Peyer's patch (tissue), 4 donors: Measurements from ENCODE around the gene SLC6A8. TPM values are rescaled to one million over a fixed set of nuclear protein-coding genes. Genes with fewer than 3 reads are reported as not detected.
"Not testable (repeated sequence)": the region's sequence is repeated elsewhere in the genome, so short reads cannot be mapped to it uniquely, and the experiment has no call there.

Experiments
- DNase-seq, 3 donors: peaks; one replicate each; pipeline ENCODE4 v3.0.0-alpha.2; 2017 to 2019
- H3K27ac ChIP-seq, 4 donors: fragments of 200-600 bp; sonication (generic); one replicate each; pipeline ENCODE4 v1.5.1; 2016 to 2019
- H3K27me3 ChIP-seq, 2 donors: fragments of 200-600 bp; sonication (generic); one replicate each; pipeline ENCODE4 v1.5.1; 2019
- H3K36me3 ChIP-seq, 3 donors: fragments of 200-600 bp; sonication (generic); one replicate each; pipeline ENCODE4 v1.5.1; 2016 to 2019
- H3K4me1 ChIP-seq, 4 donors: fragments of 200-600 bp; sonication (generic); one replicate each; pipeline ENCODE4 v1.5.1; 2016 to 2019
- H3K4me3 ChIP-seq, 4 donors: fragments of 200-600 bp; sonication (generic); 1 replicate in 3 of 4; 2 replicates in 1 of 4; pipeline ENCODE4 v1.5.1; 2016 to 2019; ENCODE audit warnings: mild to moderate bottlenecking in 1 of 4
- H3K9me3 ChIP-seq, 4 donors: fragments of 200-600 bp; sonication (generic); one replicate each; pipeline ENCODE4 v1.5.1; 2016 to 2019; ENCODE audit warnings: mild to moderate bottlenecking in 1 of 4
- POLR2A ChIP-seq, 2 donors: fragments of 450-650 bp; IDR thresholded peaks; one replicate each; pipeline ENCODE4 v1.5.1; 2017; ENCODE audit warnings: antibody characterized with exemption in 2 of 2, mild to moderate bottlenecking in 2 of 2, moderate library complexity in 2 of 2
- small RNA-seq, 2 donors: library from RNA; depleted of rRNA; stranded (forward); fragments of <200 nt; gene quantifications; one replicate each; pipeline ENCODE3, GENCODE V24; 2016
- total RNA-seq, 4 donors: library from RNA; depleted of rRNA; stranded (reverse); fragments of >200 nt; gene quantifications; one replicate each; pipeline ENCODE4 v1.1.0, GENCODE V29; 2016
- TF ChIP-seq, protein P1 (sequence below), 6 experiments: fragments of 450-650 bp in 4 of 6; fragments of 200-600 bp in 2 of 6; sonication (generic) in 1 of 6; IDR thresholded peaks; one replicate each; pipeline ENCODE4 v1.5.1; 2017 to 2019; ENCODE audit warnings: antibody characterized with exemption in 6 of 6, mild to moderate bottlenecking in 3 of 6, moderate library complexity in 1 of 6

The SLC6A8 gene
- total RNA-seq, 4 donors from 2014 or later, result 36.3 to 562 (median 146) TPM

DNA sequence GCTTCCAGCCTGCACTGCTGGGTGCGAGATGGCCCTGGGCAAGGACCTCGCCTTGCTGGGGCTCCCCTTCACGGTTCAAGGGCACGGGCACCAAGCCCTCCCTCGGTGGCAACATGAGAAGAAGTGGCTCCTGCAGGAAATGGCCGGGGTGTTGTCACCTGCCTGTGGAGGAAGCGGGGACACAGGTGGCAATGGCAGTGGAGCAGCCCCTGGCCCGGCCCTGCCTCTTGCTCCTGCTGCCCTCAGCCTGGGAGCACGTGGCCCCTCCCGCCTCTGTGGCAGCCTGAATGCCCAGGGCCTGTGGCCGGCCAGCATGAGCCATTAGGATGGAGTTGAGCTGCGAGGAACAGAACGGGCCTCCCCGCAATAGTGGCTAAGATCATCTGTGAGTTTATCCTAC is 53.7 kb downstream of the SLC6A8 start:
- no peak overlapping the region for H3K4me3 ChIP-seq
- peaks cover 0 to 20% (median 0%) of the 10 kb centered on the region in 4 donors for H3K4me1 ChIP-seq
- peak overlapping the region in 1 of 4 donors; percentile 72 for H3K27ac ChIP-seq
- no peaks in the 10 kb centered on the region for H3K9me3 ChIP-seq
- H3K36me3 ChIP-seq, result peaks cover 0 to 5% (median 0%) of the 10 kb centered on the region in 3 donors
- no peak for TF ChIP-seq POLR2A (IDR thresholded peaks at IDR 0.05)
- TF ChIP-seq, protein P1, sequence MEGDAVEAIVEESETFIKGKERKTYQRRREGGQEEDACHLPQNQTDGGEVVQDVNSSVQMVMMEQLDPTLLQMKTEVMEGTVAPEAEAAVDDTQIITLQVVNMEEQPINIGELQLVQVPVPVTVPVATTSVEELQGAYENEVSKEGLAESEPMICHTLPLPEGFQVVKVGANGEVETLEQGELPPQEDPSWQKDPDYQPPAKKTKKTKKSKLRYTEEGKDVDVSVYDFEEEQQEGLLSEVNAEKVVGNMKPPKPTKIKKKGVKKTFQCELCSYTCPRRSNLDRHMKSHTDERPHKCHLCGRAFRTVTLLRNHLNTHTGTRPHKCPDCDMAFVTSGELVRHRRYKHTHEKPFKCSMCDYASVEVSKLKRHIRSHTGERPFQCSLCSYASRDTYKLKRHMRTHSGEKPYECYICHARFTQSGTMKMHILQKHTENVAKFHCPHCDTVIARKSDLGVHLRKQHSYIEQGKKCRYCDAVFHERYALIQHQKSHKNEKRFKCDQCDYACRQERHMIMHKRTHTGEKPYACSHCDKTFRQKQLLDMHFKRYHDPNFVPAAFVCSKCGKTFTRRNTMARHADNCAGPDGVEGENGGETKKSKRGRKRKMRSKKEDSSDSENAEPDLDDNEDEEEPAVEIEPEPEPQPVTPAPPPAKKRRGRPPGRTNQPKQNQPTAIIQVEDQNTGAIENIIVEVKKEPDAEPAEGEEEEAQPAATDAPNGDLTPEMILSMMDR (IDR thresholded peaks at IDR 0.05), result no peak
- no peaks in the 10 kb centered on the region for H3K27me3 ChIP-seq
- no peak for DNase-seq

DNA sequence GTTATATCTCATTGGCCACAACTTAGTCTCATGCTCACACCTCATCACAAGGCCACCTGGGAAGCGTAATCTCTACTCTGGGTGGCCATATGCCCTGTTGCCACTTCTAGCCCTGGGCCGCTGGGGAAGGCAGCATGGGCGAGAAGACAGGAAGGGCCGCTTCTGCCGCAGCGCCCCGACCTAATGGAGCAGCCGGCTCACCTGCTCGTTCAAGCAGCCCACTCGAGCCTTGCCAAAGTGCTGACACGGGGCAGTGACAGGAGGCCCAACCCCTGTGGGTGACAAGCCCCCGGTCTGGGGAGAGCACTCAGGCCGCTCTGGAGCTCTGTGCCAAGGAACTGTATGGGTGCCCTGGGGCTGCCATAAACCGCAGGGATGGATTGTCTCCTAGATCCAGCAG is 54.4 kb downstream of the SLC6A8 start:
- H3K36me3 ChIP-seq, H3K9me3 ChIP-seq, H3K4me3 ChIP-seq, H3K27ac ChIP-seq, H3K27me3 ChIP-seq, DNase-seq: not testable (repeated sequence)
- H3K4me1 ChIP-seq, result peaks cover 0 to 20% (median 0%) of the 10 kb centered on the region in 4 donors

DNA sequence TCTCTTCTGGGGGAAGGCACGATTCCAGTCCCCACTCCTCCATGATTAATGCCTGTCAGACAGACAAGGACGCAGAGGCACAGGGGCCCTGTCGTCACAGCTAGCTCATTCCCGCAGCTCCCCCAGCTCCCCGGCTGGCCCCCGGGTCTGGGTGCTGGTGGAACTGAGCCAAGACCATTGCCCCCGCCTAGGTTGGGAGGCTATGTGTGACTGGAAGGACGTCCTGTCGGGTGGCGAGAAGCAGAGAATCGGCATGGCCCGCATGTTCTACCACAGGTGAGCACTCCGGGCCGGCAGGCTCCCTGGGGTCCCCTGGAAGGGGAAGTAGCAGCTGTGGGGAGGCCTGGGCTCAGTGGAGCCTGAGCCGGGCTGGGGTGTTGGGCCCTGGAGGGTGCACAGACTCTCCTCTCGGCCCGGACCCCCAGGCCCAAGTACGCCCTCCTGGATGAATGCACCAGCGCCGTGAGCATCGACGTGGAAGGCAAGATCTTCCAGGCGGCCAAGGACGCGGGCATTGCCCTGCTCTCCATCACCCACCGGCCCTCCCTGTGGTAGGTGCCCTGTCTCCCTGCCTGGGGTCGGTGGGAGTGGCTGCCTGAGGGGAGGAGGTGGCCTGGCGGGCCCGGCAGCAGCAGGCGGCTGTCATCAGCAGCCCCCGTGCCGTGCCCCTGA is 55.2 kb downstream of the SLC6A8 start:
- not testable (repeated sequence) for H3K27me3 ChIP-seq, DNase-seq, H3K4me3 ChIP-seq, H3K36me3 ChIP-seq, H3K9me3 ChIP-seq
- Histone ChIP-seq H3K27ac (peak overlapping the region in 3 of 4 donors; percentile 17 to 82 (median 52)), H3K4me1 (peaks cover 0 to 20% (median 0%) of the 10 kb centered on the region in 4 donors)

DNA sequence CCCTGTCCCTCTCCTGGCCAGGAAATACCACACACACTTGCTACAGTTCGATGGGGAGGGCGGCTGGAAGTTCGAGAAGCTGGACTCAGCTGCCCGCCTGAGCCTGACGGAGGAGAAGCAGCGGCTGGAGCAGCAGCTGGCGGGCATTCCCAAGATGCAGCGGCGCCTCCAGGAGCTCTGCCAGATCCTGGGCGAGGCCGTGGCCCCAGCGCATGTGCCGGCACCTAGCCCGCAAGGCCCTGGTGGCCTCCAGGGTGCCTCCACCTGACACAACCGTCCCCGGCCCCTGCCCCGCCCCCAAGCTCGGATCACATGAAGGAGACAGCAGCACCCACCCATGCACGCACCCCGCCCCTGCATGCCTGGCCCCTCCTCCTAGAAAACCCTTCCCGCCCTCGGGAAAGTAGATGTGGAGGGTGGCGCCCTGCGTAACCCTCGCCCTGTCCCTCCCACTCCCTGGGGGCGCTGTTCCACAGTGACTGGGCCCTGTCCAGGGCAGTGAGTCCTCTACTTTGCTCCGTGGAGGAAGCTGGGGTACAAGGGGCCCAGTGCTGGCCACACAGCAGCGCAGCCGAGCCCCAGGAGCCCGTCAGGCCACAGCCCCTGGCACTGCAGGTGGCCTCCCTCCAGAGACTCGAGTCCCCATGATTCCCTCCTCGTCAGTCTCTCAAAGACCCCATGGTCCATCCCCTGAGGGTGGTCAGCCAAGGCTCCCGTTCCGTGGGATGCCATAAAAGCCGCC is 55.9 kb downstream of the SLC6A8 start:
- peak; percentile 22 to 72 for TF ChIP-seq POLR2A (IDR thresholded peaks at IDR 0.05)
- TF ChIP-seq, protein P1 (IDR thresholded peaks at IDR 0.05), result peak in 3 of 6 experiments; percentile 21 to 34 (median 29)
- H3K36me3 ChIP-seq, H3K9me3 ChIP-seq, H3K27me3 ChIP-seq: not testable (repeated sequence)
- H3K4me1 ChIP-seq, result peaks cover 0 to 20% (median 0%) of the 10 kb centered on the region in 4 donors
- peak; percentile 31 to 91 (median 90) for DNase-seq
- H3K27ac ChIP-seq, result peak overlapping the region in 3 of 4 donors; percentile 17 to 82 (median 67)
- peak overlapping the region in 2 of 4 donors; percentile 22 to 34 for H3K4me3 ChIP-seq

DNA sequence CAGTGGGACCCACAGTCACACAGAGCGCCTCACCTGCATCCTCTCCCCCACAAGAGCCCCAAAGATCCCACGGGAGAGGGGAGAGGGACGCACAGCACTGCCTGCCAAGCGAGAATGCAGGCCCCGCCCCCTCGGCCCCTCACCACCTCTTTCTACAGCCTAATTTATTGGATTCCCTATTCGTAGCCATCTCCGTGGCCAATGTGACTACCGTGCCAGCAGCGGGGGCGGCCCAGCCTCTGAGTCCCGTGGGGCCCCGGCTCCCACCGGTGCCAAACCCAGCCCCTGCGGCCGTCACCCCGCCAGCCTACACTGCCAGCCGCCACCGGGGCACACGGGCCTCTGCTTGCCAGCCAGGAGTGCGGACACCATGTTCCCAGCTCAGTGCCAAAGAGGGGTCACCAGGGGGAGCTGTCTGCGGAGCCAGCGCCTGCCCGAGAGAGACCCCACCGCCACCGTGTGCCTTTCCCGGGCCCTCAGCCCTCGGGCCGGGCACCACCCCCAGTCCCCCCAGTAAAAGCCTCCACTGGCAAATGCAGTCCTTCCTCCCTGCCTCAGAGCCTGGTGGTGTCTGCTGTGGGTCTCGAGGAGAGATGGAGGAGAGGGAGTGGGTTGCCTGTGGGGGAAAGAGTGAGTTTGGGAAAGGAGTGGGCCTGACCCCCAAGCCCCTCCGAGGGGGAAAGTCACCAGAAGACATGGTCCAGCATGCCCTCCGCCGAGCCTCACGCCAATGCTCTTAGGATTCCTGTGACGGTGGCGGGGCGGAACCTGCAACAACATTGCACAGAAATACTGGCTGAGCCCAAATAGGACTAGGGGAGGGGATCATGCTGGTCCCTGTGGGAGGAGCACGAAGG is 56.7 kb downstream of the SLC6A8 start:
- no peaks in the 10 kb centered on the region for H3K9me3 ChIP-seq
- DNase-seq, result peak in 1 of 3 donors; percentile 50
- peak overlapping the region in 2 of 4 donors; percentile 22 to 34 for H3K4me3 ChIP-seq
- TF ChIP-seq, protein P1 (IDR thresholded peaks at IDR 0.05), result peak in 2 of 6 experiments; percentile 5 to 11
- TF ChIP-seq POLR2A (IDR thresholded peaks at IDR 0.05), result no peak
- H3K27ac ChIP-seq, result peak overlapping the region in 2 of 4 donors; percentile 67 to 82
- peaks cover 0 to 20% (median 0%) of the 10 kb centered on the region in 4 donors for H3K4me1 ChIP-seq
- no peaks in the 10 kb centered on the region for H3K27me3 ChIP-seq
- H3K36me3 ChIP-seq, result no peaks in the 10 kb centered on the region

DNA sequence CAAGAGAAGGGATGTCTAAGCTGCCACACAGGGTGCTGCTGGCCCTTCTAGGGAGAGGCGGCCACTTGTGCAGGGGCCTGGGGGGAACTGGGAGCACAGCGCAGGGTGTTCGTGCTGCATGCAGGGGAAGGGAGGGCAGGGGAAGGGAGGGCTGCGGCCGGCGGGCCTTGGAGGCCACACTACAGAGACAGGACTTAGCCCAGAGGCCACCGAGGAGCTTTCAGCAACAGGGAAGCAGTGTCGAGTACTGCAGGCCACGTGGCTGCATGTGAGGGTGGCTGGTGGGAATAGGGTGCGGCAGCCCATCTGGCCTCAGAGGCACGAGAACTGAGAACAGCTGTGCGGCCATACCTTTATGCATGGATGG is 57.3 kb downstream of the SLC6A8 start:
- not testable (repeated sequence) for H3K27me3 ChIP-seq, H3K27ac ChIP-seq, H3K9me3 ChIP-seq, H3K36me3 ChIP-seq, H3K4me3 ChIP-seq
- peak; percentile 29 to 48 (median 35) for DNase-seq
- H3K4me1 ChIP-seq, result peaks cover 0 to 17% (median 0%) of the 10 kb centered on the region in 4 donors

Small RNA genes lying within 50 kb of the gene (small RNA-seq; reads per million reads assigned to genes)
- gene RN7SL687P, result 0 reads per million in 2 donors

Other genes starting within 250 kb of the SLC6A8 start
- 1 to 10 TPM in 3 of 4 donors, not detected in 1; 1.1 to 3.1 (median 3.0) TPM for gene TREX2, start 241.9 kb upstream of the SLC6A8 start, total RNA-seq
- 100 to 1,000 TPM in 1 of 4 donors, 10 to 100 TPM in 2, 1 to 10 TPM in 1; 8.2 to 156 (median 16.0) TPM for gene HAUS7, start 217.3 kb upstream of the SLC6A8 start, total RNA-seq
- gene BGN, start 192.9 kb upstream of the SLC6A8 start, total RNA-seq, result 10 to 100 TPM in 3 of 4 donors, 1 to 10 TPM in 1; 2.5 to 28.9 (median 11.7) TPM
- gene ATP2B3, start 170.3 kb upstream of the SLC6A8 start, total RNA-seq, result not detected
- gene CCNQ, start 88.8 kb upstream of the SLC6A8 start, total RNA-seq, result 10 to 100 TPM; 19.0 to 33.3 (median 20.6) TPM
- gene DUSP9, start 40.7 kb upstream of the SLC6A8 start, total RNA-seq, result not detected
- gene PNCK, start 14.1 kb upstream of the SLC6A8 start, total RNA-seq, result 10 to 100 TPM in 1 of 4 donors, 1 to 10 TPM in 2, not detected in 1; 2.0 to 44.8 (median 6.1) TPM
- gene BCAP31, start 36.5 kb downstream of the SLC6A8 start, total RNA-seq, result 100 to 1,000 TPM in 2 of 4 donors, 10 to 100 TPM in 2; 45.4 to 148 (median 101) TPM
- 10 to 100 TPM; 14.9 to 94.2 (median 68.0) TPM for gene ABCD1, start 36.9 kb downstream of the SLC6A8 start, total RNA-seq
- 10 to 100 TPM in 1 of 4 donors, 1 to 10 TPM in 3; 2.7 to 25.6 (median 7.6) TPM for gene PLXNB3, start 76.3 kb downstream of the SLC6A8 start, total RNA-seq
- gene SRPK3, start 93.1 kb downstream of the SLC6A8 start, total RNA-seq, result 1 to 10 TPM in 1 of 4 donors, not detected in 3; 1.7 TPM
- 100 to 1,000 TPM; 108 to 153 (median 126) TPM for gene IDH3G, start 106.4 kb downstream of the SLC6A8 start, total RNA-seq
- 100 to 1,000 TPM in 1 of 4 donors, 10 to 100 TPM in 3; 90.0 to 113 (median 96.4) TPM for gene SSR4, start 106.7 kb downstream of the SLC6A8 start, total RNA-seq
- 1 to 10 TPM; 1.2 to 8.3 (median 2.4) TPM for gene PDZD4, start 142.6 kb downstream of the SLC6A8 start, total RNA-seq
- 1 to 10 TPM; 1.8 to 7.4 (median 4.6) TPM for gene L1CAM, start 198.2 kb downstream of the SLC6A8 start, total RNA-seq
- gene AVPR2, start 216.7 kb downstream of the SLC6A8 start, total RNA-seq, result 1 to 10 TPM in 2 of 4 donors, under 1 TPM in 2; 0.53 to 5.0 (median 1.1) TPM
- 100 to 1,000 TPM in 1 of 4 donors, 10 to 100 TPM in 3; 23.6 to 211 (median 57.6) TPM for gene ARHGAP4, start 238.3 kb downstream of the SLC6A8 start, total RNA-seq
- 100 to 1,000 TPM in 1 of 4 donors, 10 to 100 TPM in 3; 32.9 to 118 (median 54.1) TPM for gene NAA10, start 247.1 kb downstream of the SLC6A8 start, total RNA-seq